ENCODE measurements around the gene SKOR1. TPM values are rescaled to one million over a fixed set of nuclear protein-coding genes. Genes with fewer than 3 reads are reported as not detected.

Gene SKOR1, protein sequence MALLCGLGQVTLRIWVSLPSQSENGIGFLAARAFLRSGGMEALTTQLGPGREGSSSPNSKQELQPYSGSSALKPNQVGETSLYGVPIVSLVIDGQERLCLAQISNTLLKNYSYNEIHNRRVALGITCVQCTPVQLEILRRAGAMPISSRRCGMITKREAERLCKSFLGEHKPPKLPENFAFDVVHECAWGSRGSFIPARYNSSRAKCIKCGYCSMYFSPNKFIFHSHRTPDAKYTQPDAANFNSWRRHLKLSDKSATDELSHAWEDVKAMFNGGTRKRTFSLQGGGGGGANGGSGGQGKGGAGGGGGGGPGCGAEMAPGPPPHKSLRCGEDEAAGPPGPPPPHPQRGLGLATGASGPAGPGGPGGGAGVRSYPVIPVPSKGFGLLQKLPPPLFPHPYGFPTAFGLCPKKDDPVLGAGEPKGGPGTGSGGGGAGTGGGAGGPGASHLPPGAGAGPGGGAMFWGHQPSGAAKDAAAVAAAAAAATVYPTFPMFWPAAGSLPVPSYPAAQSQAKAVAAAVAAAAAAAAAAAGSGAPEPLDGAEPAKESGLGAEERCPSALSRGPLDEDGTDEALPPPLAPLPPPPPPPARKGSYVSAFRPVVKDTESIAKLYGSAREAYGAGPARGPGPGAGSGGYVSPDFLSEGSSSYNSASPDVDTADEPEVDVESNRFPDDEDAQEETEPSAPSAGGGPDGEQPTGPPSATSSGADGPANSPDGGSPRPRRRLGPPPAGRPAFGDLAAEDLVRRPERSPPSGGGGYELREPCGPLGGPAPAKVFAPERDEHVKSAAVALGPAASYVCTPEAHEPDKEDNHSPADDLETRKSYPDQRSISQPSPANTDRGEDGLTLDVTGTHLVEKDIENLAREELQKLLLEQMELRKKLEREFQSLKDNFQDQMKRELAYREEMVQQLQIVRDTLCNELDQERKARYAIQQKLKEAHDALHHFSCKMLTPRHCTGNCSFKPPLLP
- 0.09 to 0.22 TPM (median 0.11 TPM) in 3 replicates for total RNA-seq (2021)
- percentile 11 among the genes with signal in this experiment for Bru-seq, nascent RNA
- long read RNA-seq, experiment 1, partial matches to known transcripts, result 0 of 1 reads
- long read RNA-seq, experiment 1, other reads (novel, unspliced or antisense), result 1 of 1 reads
- long read RNA-seq, experiment 2, result 0 reads
- long read RNA-seq, experiment 3, result 0 reads

DNA sequence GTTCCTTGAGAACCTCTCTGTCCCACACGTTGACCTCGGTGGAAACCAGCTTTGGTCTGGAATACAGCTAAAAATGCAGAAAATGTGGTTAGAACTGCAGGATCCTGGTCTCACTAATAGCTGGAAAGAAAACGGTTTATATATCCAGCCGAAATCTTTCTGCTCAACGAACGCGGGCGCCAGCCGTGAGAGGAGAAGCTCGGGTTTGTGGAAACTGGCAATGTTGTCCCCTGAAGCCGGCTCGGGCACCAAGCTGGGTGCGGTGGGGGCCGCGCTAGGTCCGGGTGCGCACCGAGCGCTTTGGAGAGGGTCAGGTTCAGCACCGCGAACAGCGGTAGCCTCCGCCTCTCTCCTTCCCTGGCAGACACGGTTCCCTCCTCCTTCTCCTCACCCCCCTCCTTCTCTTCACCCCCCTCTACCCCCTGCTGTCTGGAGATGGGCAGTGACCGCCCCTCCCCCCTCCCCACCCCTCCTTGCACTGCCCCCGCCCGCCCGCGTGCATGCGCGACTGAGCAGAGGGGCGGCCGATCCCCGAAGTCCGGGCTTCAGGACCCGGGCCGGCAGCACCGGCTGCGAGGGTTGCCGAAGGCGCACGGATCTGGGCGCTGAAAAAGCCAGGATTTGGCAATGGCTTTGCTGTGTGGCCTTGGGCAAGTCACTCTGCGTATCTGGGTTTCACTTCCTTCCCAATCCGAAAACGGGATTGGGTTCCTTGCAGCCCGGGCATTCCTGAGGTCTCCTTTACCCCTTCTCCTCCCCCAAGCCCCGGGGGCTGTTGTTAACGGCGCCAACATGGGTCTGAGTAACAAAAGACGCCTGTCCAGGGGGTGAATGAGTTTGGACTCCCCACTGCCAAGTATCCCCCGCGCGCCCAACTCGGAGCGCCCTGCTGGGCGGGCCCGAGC, at the start of gene SKOR1:
Gene SKOR1, plus strand, starts transcription at position 534 of the 905 bp plus-strand sequence. Its CDS starts 94 bp downstream, at position 628.
- peaks cover 94% of the 10 kb centered on the region for H3K27me3 Mint-ChIP-seq (ENCODE audit: low read depth)
- ChIA-PET POLR2A (no interaction called here), CTCF (interaction anchor here (0.6 to 5.0 kb wide), 4 partner anchors 8 to 324 kb away, joined by 3 to 31 read pairs (median 3); no protein-coding TSS in a partner anchor)
- peak within 1 kb of the TSS; percentile 76 for H3K4me3 Mint-ChIP-seq
- H3K4me1 Mint-ChIP-seq, result peaks cover 62% of the 10 kb centered on the region
- ATAC-seq, result peak; percentile 36
- peak; percentile 74 for DNase-seq (ENCODE audit: low spot score)
- H3K27ac Mint-ChIP-seq, result no peak within 1 kb of the TSS
- H3K36me3 Mint-ChIP-seq, result no peaks in the 10 kb centered on the region; the same call in 1 of the 2 replicates
- TF ChIP-seq ETV6 (CRISPR knock-in tag; IDR thresholded peaks at IDR 0.05) (no peak), ELF4 (CRISPR knock-in tag; IDR thresholded peaks at IDR 0.05; ENCODE audit: low read depth) (no peak), ZNF671 (CRISPR knock-in tag; IDR thresholded peaks at IDR 0.05) (no peak), ZNF263 (CRISPR knock-in tag; IDR thresholded peaks at IDR 0.05; ENCODE audit: low read depth) (no peak), FOXJ3 (CRISPR knock-in tag; IDR thresholded peaks at IDR 0.05; ENCODE audit: borderline replicate concordance) (no peak), ZNF423 (CRISPR knock-in tag; IDR thresholded peaks at IDR 0.05) (peak; percentile 52), TP53 (CRISPR knock-in tag; IDR thresholded peaks at IDR 0.05) (no peak), ATF1 (CRISPR knock-in tag; IDR thresholded peaks at IDR 0.05) (no peak), RELA (CRISPR knock-in tag; IDR thresholded peaks at IDR 0.05; ENCODE audit: borderline replicate concordance) (no peak), ESRRA (CRISPR knock-in tag; IDR thresholded peaks at IDR 0.05; ENCODE audit: borderline replicate concordance) (no peak), RORB (CRISPR knock-in tag; IDR thresholded peaks at IDR 0.05) (no peak)
- TF ChIP-seq, protein P1, sequence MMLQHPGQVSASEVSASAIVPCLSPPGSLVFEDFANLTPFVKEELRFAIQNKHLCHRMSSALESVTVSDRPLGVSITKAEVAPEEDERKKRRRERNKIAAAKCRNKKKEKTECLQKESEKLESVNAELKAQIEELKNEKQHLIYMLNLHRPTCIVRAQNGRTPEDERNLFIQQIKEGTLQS (CRISPR knock-in tag; conservative IDR thresholded peaks at IDR 0.05), result no peak
- TF ChIP-seq, protein P2, sequence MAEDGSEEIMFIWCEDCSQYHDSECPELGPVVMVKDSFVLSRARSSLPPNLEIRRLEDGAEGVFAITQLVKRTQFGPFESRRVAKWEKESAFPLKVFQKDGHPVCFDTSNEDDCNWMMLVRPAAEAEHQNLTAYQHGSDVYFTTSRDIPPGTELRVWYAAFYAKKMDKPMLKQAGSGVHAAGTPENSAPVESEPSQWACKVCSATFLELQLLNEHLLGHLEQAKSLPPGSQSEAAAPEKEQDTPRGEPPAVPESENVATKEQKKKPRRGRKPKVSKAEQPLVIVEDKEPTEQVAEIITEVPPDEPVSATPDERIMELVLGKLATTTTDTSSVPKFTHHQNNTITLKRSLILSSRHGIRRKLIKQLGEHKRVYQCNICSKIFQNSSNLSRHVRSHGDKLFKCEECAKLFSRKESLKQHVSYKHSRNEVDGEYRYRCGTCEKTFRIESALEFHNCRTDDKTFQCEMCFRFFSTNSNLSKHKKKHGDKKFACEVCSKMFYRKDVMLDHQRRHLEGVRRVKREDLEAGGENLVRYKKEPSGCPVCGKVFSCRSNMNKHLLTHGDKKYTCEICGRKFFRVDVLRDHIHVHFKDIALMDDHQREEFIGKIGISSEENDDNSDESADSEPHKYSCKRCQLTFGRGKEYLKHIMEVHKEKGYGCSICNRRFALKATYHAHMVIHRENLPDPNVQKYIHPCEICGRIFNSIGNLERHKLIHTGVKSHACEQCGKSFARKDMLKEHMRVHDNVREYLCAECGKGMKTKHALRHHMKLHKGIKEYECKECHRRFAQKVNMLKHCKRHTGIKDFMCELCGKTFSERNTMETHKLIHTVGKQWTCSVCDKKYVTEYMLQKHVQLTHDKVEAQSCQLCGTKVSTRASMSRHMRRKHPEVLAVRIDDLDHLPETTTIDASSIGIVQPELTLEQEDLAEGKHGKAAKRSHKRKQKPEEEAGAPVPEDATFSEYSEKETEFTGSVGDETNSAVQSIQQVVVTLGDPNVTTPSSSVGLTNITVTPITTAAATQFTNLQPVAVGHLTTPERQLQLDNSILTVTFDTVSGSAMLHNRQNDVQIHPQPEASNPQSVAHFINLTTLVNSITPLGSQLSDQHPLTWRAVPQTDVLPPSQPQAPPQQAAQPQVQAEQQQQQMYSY (CRISPR knock-in tag; IDR thresholded peaks at IDR 0.05), result peak; percentile 88
- TF ChIP-seq, protein P3, sequence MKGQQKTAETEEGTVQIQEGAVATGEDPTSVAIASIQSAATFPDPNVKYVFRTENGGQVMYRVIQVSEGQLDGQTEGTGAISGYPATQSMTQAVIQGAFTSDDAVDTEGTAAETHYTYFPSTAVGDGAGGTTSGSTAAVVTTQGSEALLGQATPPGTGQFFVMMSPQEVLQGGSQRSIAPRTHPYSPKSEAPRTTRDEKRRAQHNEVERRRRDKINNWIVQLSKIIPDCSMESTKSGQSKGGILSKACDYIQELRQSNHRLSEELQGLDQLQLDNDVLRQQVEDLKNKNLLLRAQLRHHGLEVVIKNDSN (CRISPR knock-in tag; IDR thresholded peaks at IDR 0.05), result no peak
- TF ChIP-seq, protein P4, sequence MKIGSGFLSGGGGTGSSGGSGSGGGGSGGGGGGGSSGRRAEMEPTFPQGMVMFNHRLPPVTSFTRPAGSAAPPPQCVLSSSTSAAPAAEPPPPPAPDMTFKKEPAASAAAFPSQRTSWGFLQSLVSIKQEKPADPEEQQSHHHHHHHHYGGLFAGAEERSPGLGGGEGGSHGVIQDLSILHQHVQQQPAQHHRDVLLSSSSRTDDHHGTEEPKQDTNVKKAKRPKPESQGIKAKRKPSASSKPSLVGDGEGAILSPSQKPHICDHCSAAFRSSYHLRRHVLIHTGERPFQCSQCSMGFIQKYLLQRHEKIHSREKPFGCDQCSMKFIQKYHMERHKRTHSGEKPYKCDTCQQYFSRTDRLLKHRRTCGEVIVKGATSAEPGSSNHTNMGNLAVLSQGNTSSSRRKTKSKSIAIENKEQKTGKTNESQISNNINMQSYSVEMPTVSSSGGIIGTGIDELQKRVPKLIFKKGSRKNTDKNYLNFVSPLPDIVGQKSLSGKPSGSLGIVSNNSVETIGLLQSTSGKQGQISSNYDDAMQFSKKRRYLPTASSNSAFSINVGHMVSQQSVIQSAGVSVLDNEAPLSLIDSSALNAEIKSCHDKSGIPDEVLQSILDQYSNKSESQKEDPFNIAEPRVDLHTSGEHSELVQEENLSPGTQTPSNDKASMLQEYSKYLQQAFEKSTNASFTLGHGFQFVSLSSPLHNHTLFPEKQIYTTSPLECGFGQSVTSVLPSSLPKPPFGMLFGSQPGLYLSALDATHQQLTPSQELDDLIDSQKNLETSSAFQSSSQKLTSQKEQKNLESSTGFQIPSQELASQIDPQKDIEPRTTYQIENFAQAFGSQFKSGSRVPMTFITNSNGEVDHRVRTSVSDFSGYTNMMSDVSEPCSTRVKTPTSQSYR (CRISPR knock-in tag; IDR thresholded peaks at IDR 0.05), result no peak
- TF ChIP-seq, protein P5, sequence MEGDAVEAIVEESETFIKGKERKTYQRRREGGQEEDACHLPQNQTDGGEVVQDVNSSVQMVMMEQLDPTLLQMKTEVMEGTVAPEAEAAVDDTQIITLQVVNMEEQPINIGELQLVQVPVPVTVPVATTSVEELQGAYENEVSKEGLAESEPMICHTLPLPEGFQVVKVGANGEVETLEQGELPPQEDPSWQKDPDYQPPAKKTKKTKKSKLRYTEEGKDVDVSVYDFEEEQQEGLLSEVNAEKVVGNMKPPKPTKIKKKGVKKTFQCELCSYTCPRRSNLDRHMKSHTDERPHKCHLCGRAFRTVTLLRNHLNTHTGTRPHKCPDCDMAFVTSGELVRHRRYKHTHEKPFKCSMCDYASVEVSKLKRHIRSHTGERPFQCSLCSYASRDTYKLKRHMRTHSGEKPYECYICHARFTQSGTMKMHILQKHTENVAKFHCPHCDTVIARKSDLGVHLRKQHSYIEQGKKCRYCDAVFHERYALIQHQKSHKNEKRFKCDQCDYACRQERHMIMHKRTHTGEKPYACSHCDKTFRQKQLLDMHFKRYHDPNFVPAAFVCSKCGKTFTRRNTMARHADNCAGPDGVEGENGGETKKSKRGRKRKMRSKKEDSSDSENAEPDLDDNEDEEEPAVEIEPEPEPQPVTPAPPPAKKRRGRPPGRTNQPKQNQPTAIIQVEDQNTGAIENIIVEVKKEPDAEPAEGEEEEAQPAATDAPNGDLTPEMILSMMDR (IDR thresholded peaks at IDR 0.05), result no peak
- no peaks in the 10 kb centered on the region for H3K9me3 Mint-ChIP-seq

Measured in WTC11 (cell line).